ENCODE results near the gene C9orf72.

DNA sequence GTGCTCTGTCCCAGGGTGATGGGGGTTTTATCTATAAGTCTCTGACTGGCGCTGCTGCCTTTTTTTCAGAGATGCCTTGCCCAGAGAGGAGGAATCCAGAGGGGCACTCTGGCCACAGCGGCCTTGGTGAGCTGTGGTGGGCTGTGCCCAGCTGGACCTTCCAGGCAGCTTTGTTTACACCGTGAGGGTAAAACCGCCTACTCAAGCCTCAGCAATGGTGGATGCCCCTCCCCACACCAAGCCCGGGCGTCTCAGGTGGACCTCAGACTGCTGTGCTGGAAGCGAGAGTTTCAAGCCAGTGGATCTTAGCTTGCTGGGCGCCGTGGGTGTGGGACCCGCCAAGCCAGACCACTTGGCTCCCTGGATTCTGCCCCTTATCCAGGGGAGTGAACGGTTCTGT lies 41.3 kb upstream of the C9orf72 start:
- TF ChIP-seq, protein P1, sequence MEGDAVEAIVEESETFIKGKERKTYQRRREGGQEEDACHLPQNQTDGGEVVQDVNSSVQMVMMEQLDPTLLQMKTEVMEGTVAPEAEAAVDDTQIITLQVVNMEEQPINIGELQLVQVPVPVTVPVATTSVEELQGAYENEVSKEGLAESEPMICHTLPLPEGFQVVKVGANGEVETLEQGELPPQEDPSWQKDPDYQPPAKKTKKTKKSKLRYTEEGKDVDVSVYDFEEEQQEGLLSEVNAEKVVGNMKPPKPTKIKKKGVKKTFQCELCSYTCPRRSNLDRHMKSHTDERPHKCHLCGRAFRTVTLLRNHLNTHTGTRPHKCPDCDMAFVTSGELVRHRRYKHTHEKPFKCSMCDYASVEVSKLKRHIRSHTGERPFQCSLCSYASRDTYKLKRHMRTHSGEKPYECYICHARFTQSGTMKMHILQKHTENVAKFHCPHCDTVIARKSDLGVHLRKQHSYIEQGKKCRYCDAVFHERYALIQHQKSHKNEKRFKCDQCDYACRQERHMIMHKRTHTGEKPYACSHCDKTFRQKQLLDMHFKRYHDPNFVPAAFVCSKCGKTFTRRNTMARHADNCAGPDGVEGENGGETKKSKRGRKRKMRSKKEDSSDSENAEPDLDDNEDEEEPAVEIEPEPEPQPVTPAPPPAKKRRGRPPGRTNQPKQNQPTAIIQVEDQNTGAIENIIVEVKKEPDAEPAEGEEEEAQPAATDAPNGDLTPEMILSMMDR (conservative IDR thresholded peaks at IDR 0.05) = no peak
- TF ChIP-seq ZFX (IDR thresholded peaks at IDR 0.05) = no peak
